AG10803 (cell line): ENCODE results near the gene LMAN1L.

Experiments
- DNase-seq: peaks from one replicate; pipeline ENCODE4 v3.0.0; 2010; ENCODE audit warnings: low read depth
- H3K4me3 ChIP-seq: 2 replicates; pipeline ENCODE4 v1.5.1; 2011; ENCODE audit warnings: mild to moderate bottlenecking, low read length, control low read depth
- TF ChIP-seq, protein P1 (sequence below): conservative IDR thresholded peaks from 2 replicates; pipeline ENCODE4 v1.5.1; 2011; ENCODE audit warnings: mild to moderate bottlenecking, low read length, control low read depth, inconsistent platforms

LMAN1L gene

GRCh38 chr15:74787251-74788041 lies 25.2 kb upstream of the LMAN1L start:
- TF ChIP-seq, protein P1, sequence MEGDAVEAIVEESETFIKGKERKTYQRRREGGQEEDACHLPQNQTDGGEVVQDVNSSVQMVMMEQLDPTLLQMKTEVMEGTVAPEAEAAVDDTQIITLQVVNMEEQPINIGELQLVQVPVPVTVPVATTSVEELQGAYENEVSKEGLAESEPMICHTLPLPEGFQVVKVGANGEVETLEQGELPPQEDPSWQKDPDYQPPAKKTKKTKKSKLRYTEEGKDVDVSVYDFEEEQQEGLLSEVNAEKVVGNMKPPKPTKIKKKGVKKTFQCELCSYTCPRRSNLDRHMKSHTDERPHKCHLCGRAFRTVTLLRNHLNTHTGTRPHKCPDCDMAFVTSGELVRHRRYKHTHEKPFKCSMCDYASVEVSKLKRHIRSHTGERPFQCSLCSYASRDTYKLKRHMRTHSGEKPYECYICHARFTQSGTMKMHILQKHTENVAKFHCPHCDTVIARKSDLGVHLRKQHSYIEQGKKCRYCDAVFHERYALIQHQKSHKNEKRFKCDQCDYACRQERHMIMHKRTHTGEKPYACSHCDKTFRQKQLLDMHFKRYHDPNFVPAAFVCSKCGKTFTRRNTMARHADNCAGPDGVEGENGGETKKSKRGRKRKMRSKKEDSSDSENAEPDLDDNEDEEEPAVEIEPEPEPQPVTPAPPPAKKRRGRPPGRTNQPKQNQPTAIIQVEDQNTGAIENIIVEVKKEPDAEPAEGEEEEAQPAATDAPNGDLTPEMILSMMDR = peak; percentile 57
- DNase-seq = peak; percentile 47

DNA sequence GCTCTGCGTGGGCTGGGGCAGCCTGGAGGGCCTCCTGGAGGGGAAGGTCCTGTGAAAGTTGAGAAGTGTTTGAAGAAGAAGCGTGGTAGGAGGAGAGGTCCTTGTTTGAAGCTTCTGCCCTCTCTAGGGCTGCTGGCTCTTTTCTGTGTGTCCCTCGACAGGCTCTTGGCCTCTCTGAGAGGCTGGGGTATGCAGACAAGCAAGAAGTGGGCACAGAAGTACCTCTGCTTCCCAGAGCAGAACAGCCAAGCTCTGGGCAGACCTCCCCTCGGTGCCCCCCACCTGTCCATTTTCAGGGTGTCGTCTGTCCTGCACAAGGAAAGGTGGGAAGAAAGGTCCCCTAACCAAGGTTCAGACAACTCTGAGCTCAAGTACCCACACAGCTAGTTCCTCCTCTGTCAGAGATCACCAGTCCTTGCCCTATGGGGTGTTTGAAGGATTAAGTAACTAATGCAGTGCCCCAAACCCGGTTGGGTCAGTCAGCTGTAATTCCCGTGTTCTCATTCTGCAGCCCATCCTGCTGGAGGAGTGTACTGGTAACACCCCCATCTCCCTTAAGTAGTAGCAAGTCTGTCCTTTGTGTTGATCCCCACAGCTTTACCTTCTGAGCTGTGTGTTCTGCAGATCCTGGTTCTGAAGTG lies 24.5 kb upstream of the LMAN1L start:
- H3K4me3 ChIP-seq = no peak overlapping the region
- TF ChIP-seq, protein P1 = no peak
- no peak for DNase-seq

More at GRCh38 chr15:74787251-74788041, 25.2 kb upstream of the LMAN1L start:
- H3K4me3 ChIP-seq = no peak overlapping the region

DNA sequence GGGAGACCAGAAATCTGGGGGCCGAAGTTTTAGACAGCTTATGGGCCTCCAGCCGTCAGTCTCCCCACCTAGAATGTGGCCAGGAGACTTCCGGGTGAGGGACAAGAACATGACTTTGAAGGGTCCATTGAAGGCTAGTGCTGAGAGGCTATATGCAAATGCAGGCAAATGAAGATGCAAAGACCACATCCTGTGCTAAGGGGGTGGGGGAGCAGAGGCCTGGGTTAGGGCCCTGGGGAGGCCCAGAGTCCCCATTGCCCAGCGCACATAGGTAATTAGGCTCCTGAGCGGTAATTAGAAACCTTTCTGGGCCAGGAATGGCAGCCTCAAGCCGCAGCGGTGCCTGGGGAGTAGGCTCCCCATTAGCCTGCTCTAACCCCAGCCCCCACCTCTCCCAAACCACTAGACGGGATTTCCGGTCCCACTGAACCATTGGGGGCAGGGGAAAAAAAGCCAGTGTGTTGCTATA lies 23.9 kb upstream of the LMAN1L start:
- TF ChIP-seq, protein P1 = no peak
- DNase-seq = no peak
- H3K4me3 ChIP-seq = no peak overlapping the region

GRCh38 chr15:74789171-74789631 lies 23.4 kb upstream of the LMAN1L start:
- TF ChIP-seq, protein P1 = no peak
- H3K4me3 ChIP-seq = no peak overlapping the region
- no peak for DNase-seq

DNA sequence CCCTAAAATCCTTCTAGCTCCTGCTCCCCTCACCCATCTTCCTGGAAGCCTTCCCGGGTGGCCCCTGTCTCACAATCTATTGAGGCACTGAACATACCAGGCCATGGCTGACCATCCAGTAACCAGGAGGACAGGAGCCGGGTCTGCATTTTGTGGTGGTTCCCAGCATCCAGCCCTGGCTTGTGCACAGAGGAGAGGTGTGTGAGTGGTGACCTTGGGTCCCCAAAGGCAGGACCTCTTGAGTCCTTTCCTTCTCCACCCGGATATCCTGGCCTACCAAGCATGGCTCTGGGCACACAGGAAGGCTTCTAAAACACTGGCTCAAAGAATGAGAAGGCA lies 22.9 kb upstream of the LMAN1L start:
- H3K4me3 ChIP-seq = no peak overlapping the region
- TF ChIP-seq, protein P1 = no peak
- no peak for DNase-seq

DNA sequence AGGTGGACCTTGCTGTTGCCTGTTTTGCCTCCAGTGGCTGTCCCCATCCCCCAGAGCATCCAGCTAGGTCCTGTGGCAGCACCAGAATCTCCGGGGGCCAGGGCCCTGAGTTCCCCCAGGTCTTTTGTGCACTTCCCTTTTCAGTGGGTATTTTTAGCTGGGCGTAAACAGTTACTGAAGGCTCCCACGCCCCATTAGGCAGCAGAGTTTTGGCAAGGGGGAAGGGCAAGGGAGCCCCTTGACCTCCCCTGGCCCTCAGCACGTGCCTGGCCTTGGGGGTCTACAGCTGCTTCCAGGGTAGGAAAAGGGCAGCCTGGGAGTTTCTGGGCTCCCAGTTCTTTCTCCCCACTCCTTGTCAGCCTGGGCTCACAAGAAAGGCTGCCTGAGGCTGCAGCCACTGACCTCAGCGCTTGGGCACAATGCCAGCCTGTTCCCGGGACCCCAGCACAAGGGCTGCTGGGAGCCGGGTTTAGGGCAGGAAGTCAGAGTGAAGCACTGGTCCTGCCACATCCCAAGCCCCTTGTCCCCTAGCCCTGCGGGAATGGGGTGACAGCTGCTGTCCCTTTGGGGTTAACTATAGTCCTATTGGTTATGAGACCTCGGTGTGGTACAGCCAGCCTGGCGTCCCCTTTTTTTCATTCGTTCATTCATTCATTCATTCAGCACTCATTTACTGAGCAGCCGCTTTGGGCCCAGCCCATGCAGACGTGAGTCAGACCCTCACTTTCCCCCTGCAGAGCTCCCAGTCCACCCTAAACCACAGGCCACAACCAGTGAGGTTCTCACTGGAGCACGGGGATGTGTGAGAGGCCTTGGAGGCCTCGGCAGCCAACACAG lies 22.3 kb upstream of the LMAN1L start:
- TF ChIP-seq, protein P1 = no peak
- peak; percentile 55 for DNase-seq

More for the DNA sequence above, 22.3 kb upstream of the LMAN1L start:
- no peak overlapping the region for H3K4me3 ChIP-seq
